Choroid plexus epithelial cell (primary cell): ENCODE results near the gene RFX5.
"Not testable (repeated sequence)": the region's sequence is repeated elsewhere in the genome, so short reads cannot be mapped to it uniquely, and the experiment has no call there.

ENCODE experiments used
- DNase-seq: peaks from one replicate; pipeline ENCODE4 v3.0.0-alpha.2; 2010; ENCODE audit warnings: low read depth
- H3K4me3 ChIP-seq: 2 replicates; pipeline ENCODE4 v1.5.1; 2011; ENCODE audit warnings: low read depth, mild to moderate bottlenecking, control low read depth, low read length, moderate library complexity
- TF ChIP-seq, protein P1 (sequence below): conservative IDR thresholded peaks from 2 replicates; pipeline ENCODE4 v1.5.1; 2011; ENCODE audit warnings: low read depth, mild to moderate bottlenecking, control low read depth, inconsistent platforms, low read length, moderate library complexity

Gene RFX5

DNA sequence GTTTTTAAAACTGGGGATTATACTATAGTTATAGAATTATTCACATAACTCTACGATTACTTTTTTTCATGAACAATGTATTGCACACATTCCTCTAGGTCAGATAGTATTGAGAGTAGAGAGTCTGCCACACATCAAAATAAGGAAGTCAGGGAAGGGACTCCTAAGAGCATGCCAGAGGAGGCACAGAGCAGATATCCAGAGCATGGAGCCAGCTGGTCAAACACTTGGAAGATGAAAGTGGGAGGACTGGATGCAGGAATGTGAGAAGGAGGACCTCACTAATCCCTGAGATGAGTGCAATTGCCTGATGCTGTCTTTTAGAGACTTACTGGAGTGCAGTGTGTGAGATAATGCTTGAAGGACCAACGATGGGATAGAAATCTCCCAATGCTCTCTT, 9.6 kb upstream of the RFX5 start:
- TF ChIP-seq, protein P1, sequence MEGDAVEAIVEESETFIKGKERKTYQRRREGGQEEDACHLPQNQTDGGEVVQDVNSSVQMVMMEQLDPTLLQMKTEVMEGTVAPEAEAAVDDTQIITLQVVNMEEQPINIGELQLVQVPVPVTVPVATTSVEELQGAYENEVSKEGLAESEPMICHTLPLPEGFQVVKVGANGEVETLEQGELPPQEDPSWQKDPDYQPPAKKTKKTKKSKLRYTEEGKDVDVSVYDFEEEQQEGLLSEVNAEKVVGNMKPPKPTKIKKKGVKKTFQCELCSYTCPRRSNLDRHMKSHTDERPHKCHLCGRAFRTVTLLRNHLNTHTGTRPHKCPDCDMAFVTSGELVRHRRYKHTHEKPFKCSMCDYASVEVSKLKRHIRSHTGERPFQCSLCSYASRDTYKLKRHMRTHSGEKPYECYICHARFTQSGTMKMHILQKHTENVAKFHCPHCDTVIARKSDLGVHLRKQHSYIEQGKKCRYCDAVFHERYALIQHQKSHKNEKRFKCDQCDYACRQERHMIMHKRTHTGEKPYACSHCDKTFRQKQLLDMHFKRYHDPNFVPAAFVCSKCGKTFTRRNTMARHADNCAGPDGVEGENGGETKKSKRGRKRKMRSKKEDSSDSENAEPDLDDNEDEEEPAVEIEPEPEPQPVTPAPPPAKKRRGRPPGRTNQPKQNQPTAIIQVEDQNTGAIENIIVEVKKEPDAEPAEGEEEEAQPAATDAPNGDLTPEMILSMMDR: no peak
- DNase-seq: no peak
- H3K4me3 ChIP-seq: no peak overlapping the region

DNA sequence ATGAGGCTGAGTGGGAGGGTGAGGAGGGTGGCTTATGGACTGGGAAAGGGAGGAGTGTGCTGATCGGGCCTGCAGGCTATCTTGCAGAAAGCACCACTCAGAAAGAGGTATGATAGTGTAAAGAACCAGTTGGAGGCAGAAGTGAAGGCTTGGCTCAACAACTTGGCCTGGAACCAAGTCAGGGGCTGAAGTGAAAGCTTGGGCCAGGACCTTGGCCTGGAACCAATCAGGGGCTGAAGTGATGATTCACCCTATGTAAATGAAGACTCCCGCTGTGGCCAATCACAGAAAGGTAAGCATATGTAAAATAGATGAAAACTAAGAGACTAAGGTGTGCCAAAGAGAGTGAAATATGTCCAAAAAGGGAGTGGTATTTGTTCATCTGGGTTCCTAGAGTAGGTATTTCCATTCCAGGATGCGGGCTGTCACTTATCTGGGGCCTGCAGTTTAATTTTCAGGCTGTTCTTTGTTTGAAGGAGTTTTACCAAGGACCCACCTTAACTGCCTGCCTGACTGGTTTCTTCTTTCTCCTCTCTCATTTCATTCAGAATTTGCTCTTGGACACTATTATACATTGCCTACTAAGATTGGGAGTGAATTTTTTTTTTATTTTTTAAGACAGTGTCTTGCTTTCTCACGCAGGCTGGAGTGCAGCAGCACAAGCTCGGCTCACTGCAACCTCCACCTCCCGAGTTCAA, 5.1 kb upstream of the RFX5 start:
- peak; percentile 75 for DNase-seq
- TF ChIP-seq, protein P1: no peak
- no peak overlapping the region for H3K4me3 ChIP-seq

DNA sequence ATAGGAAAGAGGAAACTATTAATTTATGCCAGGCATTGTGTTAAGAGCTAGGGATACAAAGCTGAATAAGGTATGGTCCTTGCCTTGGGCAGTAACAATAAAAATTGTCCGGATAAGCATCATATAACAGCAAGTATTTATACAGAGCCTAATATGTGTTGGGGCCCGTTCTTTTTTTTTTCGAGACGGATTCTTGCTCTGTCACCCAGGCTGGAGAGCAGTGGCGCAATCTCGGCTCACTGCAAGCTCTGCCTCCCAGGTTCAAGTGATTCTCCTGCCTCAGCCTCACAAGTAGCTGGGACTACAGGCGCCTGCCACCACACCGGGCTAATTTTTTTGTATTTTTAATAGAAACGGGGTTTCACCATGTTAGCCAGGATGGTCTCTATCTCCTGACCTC, 3.3 kb upstream of the RFX5 start:
- not testable (repeated sequence) for DNase-seq, H3K4me3 ChIP-seq

DNA sequence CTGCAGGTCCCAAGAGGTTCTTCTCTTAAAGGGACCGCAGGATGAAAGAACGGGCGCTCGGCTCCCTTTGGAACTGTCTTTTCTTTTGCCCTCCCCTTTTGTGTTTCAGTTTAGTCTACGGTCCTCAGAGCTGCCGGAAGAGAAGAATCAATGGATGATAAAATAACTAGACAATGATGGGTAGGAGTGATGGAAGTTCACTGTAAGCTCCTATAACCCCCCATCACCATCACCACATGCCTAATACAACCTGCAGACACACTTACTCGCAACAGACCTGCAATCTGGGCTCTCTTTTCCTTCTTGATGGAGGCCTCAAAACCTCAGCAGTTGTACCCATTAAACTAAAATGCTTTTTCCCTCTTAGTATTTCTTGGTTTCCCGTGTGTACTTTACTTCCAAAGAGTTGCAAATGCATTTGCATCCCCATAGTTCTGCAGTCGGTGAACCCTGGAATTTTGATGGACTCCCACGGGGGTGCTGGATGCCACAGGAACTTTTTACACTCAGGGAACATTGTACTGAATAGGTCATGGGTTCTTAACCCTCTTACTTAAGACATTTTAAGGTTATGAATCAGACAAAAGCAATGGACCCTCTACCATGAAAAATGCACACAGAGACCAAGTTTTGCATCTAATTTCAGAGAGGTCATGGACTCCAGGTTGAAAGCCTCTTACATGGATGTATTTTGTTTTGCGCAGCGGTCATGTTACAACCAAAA, 633 bp upstream of the RFX5 start:
- peak; percentile 33 for DNase-seq
- TF ChIP-seq, protein P1: no peak

DNA sequence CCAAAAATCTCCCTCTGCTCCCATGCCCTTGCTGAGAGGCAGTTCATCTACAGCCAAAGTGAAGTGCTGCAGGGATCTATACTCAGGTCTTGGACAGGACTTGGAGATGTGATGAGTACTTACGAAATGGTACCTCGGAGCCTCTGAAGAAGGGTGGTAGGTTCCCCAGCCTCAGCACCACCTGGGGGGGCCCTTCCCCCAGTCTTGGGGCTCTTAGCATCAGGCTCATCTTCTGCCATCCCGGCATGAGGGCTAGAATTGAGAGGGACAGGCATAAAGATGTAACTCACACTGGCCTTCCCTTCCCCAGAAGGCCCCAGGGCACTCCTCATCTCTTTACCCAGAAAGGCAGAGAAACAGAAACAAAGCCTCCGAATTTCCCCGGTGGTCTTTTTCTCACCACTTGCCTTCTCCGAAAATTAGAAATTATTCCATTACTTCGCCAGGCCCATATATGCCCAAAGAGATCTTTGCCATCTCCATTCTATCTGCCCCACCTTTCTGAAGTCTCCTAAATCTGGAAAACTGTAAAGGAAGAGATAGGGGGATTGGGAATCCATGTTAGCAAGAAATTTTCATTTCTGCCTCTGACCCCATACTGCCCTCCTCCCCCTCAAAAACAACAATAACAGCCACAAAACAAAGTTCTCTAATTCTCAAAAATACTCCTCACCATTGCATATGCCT, 827 bp downstream of the RFX5 start:
- TF ChIP-seq, protein P1: no peak
- peak; percentile 28 for DNase-seq
- H3K4me3 ChIP-seq: peak overlapping the region; percentile 82

More for the DNA sequence above, 633 bp upstream of the RFX5 start:
- peak overlapping the region; percentile 58 for H3K4me3 ChIP-seq

DNA sequence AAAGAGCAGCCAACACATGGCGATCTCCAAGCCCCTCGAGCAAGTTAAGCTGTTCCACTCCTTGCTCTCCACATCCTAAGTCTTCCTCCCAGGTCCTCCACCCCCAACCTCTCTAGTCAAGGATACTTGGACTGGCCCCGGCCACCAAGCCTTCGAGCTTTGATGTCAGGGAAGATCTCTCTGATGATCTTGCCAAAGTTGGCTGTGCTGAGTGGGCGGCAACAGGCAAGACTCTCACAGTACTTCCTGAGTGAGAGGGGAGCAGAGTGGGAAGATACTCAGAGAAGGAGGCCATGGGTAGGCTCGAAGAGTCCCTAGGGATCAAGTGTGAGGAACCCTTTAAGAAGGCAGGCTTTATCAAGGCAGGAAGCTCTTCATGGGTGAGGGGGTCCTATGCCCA, 2.8 kb downstream of the RFX5 start:
- no peak for DNase-seq
- TF ChIP-seq, protein P1: no peak
- no peak overlapping the region for H3K4me3 ChIP-seq

DNA sequence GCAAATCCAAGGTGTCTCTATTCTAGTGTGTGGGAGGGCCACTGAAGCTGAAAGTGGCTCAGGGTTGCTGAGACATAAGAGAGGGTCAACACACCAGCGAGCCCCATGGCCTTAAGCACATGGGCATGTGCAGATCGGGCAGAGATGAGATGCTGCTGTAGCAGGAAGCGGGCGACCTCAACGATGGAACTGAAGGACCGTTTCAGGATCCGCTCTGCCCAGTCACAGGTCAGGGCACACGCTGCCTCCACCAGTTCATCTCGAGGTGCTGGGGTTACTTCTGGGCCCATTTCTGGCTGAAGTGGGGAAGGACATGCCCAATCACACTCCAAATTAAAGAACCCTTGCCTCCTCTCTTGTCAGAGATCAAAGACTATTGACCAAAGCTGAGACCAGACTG, 3.5 kb downstream of the RFX5 start:
- TF ChIP-seq, protein P1: no peak
- no peak overlapping the region for H3K4me3 ChIP-seq
- DNase-seq: no peak
